Measurements from ENCODE around the gene RIC1. TPM values are rescaled to one million over a fixed set of nuclear protein-coding genes. Genes with fewer than 3 reads are reported as not detected.

RIC1 gene
- total and polyA plus RNA-seq, 2 of the 13 experiments (the other 11 are each of a cell fraction or from before 2014, with no cell fraction given), result 18.2 to 19.0 TPM

DNA sequence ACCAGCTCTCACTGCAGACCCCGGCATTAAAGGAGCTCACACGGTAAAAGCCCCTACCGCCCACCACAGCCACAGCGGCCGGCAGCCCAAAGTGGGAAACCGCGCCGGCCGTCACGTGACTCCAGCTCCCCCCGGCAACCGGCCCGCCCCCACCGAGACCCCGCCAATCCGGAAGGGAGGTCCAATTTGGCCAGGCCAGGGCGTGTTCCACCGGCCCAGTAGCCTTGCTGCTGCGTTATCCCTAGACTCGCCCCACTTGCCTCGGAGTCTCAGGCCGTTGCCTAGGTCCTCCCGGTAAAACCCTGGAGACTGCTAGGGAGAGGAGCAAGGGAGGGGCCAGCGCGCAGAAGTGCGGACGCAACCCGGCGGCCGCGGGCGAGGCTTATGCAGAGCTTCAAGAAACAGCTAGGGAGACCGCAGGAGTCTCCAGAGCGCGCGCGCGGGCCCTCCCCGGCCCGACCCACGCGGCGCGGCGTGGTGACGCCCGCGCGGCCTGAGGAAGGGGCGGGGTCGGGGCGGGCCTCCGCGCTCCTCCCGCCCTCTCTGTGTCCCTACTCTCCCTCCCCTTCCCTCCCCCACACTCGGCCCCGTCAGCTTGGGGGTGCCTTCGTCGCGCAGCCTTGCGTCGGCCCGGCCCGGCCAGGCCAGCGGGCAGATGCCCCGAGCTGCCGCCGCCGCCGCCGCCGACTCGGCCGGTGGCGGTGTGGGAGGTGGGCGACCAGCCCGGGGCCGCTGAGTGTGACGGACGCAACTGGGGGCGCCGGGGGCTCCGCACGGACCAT, at the start of gene RIC1 (continued):
- TF ChIP-seq ZNF740 (CRISPR knock-in tag; IDR thresholded peaks at IDR 0.05) (peak; percentile 48), POLR2AphosphoS5 (IDR thresholded peaks at IDR 0.05; ENCODE audit: low read depth, low read length) (peak; percentile 68), TFDP1 (CRISPR knock-in tag; IDR thresholded peaks at IDR 0.05; ENCODE audit: borderline replicate concordance) (peak; percentile 54; the same call in 1 of the 2 replicates), SNAI1 (CRISPR knock-in tag; IDR thresholded peaks at IDR 0.05; ENCODE audit: borderline replicate concordance) (no peak), IKZF5 (CRISPR knock-in tag; IDR thresholded peaks at IDR 0.05) (peak; percentile 46; the same call in 1 of the 2 replicates), ZNF543 (CRISPR knock-in tag; IDR thresholded peaks at IDR 0.05) (0 out of 2 replicates have a peak, but pooled peaks have one; percentile 33), ZNF18 (CRISPR knock-in tag; IDR thresholded peaks at IDR 0.05; ENCODE audit: insufficient replicate concordance) (no peak), ZNF3 (CRISPR knock-in tag; IDR thresholded peaks at IDR 0.05) (0 out of 2 replicates have a peak, but pooled peaks have one; percentile 24), ZFY (CRISPR knock-in tag; IDR thresholded peaks at IDR 0.05) (peak; percentile 86), FIP1L1 (IDR thresholded peaks at IDR 0.05; ENCODE audit: borderline replicate concordance, insufficient read depth, low read depth, low read length) (no peak), THRA (CRISPR knock-in tag; IDR thresholded peaks at IDR 0.05; ENCODE audit: borderline replicate concordance) (no peak), ZNF703 (CRISPR knock-in tag; IDR thresholded peaks at IDR 0.05; ENCODE audit: borderline replicate concordance) (no peak), GLI4 (CRISPR knock-in tag; IDR thresholded peaks at IDR 0.05; ENCODE audit: borderline replicate concordance) (no peak)
- TF ChIP-seq, protein P1, sequence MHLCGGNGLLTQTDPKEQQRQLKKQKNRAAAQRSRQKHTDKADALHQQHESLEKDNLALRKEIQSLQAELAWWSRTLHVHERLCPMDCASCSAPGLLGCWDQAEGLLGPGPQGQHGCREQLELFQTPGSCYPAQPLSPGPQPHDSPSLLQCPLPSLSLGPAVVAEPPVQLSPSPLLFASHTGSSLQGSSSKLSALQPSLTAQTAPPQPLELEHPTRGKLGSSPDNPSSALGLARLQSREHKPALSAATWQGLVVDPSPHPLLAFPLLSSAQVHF (CRISPR knock-in tag; IDR thresholded peaks at IDR 0.05), result 0 out of 2 replicates have a peak, but pooled peaks have one; percentile 18
- TF ChIP-seq, protein P2, sequence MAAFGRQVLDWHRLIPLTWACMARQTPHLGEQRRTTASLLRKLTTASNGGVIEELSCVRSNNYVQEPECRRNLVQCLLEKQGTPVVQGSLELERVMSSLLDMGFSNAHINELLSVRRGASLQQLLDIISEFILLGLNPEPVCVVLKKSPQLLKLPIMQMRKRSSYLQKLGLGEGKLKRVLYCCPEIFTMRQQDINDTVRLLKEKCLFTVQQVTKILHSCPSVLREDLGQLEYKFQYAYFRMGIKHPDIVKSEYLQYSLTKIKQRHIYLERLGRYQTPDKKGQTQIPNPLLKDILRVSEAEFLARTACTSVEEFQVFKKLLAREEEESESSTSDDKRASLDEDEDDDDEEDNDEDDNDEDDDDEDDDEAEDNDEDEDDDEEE (CRISPR knock-in tag; IDR thresholded peaks at IDR 0.05), result 0 out of 2 replicates have a peak, but pooled peaks have one; percentile 34
- TF ChIP-seq, protein P3, sequence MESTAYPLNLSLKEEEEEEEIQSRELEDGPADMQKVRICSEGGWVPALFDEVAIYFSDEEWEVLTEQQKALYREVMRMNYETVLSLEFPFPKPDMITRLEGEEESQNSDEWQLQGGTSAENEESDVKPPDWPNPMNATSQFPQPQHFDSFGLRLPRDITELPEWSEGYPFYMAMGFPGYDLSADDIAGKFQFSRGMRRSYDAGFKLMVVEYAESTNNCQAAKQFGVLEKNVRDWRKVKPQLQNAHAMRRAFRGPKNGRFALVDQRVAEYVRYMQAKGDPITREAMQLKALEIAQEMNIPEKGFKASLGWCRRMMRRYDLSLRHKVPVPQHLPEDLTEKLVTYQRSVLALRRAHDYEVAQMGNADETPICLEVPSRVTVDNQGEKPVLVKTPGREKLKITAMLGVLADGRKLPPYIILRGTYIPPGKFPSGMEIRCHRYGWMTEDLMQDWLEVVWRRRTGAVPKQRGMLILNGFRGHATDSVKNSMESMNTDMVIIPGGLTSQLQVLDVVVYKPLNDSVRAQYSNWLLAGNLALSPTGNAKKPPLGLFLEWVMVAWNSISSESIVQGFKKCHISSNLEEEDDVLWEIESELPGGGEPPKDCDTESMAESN (CRISPR knock-in tag; conservative IDR thresholded peaks at IDR 0.05), result no peak; the same call in 1 of the 2 replicates
